Measurements from ENCODE around the gene VPS4A. TPM values are rescaled to one million over a fixed set of nuclear protein-coding genes. Genes with fewer than 3 reads are reported as not detected.
"Not testable (repeated sequence)": the region's sequence is repeated elsewhere in the genome, so short reads cannot be mapped to it uniquely, and the experiment has no call there.

The VPS4A gene
- polyA plus RNA-seq, 1 donor from 2014 or later, result 46.3 TPM

DNA sequence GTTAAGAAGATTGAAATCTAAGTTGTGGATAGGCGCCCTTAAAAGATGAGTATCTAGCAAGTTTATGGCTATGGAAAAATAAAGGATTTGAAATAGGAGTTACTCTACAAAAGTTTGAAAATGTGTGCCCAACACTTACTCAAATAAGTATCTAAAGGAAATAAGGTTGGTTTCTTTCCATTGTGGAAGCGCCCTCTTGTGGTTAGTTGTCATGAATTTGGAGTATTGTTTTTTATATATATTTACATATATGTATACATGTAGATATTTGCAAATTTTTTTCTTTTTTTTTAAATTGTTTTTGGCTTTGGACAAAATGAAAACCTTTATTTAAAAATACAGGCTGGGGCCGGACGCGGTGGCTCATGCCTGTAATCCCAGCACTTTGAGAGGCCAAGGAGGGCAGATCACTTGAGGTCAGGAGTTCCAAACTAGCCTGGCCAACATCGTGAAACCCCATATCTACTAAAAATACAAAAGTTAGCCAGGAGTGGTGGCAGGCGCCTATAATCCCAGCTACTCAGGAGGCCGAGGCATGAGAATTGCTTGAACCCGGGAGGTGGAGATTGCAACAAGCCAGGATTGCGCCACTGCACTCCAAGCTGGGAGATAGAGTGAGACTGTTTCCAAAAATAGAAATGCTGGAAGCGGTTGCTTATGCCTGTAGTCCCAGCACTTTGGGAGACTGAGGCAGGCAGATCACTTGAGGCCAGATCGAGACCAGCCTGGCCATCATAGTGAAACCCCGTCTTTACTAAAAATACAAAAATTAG, 24.0 kb upstream of the VPS4A start:
- H3K27me3 ChIP-seq (ENCODE audit: insufficient read depth, low read depth, low read length), result no peaks in the 10 kb centered on the region
- no peak overlapping the region for H3K4me3 ChIP-seq (ENCODE audit: low read length)
- no peaks in the 10 kb centered on the region for H3K79me2 ChIP-seq (replicated peaks; ENCODE audit: insufficient read depth, low read length)
- no peaks in the 10 kb centered on the region for H3F3A ChIP-seq (ENCODE audit: insufficient read depth, low read length, poor library complexity, severe bottlenecking)
- H4K20me1 ChIP-seq (ENCODE audit: insufficient read depth), result no peaks in the 10 kb centered on the region
- H3K9ac ChIP-seq (ENCODE audit: low read length), result no peak overlapping the region
- TF ChIP-seq POLR2AphosphoS5 (IDR thresholded peaks at IDR 0.05), result no peak
- TF ChIP-seq, protein P1, sequence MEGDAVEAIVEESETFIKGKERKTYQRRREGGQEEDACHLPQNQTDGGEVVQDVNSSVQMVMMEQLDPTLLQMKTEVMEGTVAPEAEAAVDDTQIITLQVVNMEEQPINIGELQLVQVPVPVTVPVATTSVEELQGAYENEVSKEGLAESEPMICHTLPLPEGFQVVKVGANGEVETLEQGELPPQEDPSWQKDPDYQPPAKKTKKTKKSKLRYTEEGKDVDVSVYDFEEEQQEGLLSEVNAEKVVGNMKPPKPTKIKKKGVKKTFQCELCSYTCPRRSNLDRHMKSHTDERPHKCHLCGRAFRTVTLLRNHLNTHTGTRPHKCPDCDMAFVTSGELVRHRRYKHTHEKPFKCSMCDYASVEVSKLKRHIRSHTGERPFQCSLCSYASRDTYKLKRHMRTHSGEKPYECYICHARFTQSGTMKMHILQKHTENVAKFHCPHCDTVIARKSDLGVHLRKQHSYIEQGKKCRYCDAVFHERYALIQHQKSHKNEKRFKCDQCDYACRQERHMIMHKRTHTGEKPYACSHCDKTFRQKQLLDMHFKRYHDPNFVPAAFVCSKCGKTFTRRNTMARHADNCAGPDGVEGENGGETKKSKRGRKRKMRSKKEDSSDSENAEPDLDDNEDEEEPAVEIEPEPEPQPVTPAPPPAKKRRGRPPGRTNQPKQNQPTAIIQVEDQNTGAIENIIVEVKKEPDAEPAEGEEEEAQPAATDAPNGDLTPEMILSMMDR (IDR thresholded peaks at IDR 0.05; ENCODE audit: poor library complexity, severe bottlenecking), result peak; percentile 65
- TF ChIP-seq MXI1 (conservative IDR thresholded peaks at IDR 0.05; ENCODE audit: poor library complexity, severe bottlenecking), result no peak
- TF ChIP-seq SMC3 (conservative IDR thresholded peaks at IDR 0.05; ENCODE audit: poor library complexity), result peak; percentile 84
- TF ChIP-seq RAD21 (conservative IDR thresholded peaks at IDR 0.05), result peak; percentile 65
- TF ChIP-seq EP300 (conservative IDR thresholded peaks at IDR 0.05; ENCODE audit: poor library complexity, severe bottlenecking), result no peak
- no peak overlapping the region for H3K4me2 ChIP-seq (ENCODE audit: low read length)
- H3K27ac ChIP-seq (ENCODE audit: low read length), result no peak overlapping the region
- no peaks in the 10 kb centered on the region for H3K36me3 ChIP-seq (ENCODE audit: insufficient read depth, low read length)
- H3K9me2 ChIP-seq (ENCODE audit: insufficient read depth, low read length), result no peaks in the 10 kb centered on the region
- H2AFZ ChIP-seq (ENCODE audit: low read depth, low read length), result no peak overlapping the region
- H3K9me3 ChIP-seq (ENCODE audit: low read length), result no peaks in the 10 kb centered on the region

DNA sequence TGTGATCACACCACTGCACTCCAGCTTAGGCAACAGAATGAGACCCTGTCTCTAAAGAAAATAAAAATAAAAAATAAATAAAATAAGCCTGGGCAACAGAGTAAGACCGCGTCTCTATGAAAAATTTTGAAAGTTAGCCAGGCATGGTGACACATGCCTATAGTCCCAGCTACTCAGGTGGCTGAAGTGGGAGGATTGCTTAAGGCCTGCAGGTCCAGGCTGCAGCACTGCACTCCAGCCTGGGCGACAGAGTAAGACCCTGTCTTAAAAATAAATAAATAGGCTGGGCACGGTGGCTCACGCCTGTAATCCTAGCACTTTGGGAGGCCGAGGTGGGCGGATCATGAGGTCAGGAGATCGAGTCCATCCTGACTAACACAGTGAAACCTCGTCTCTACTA, 19.5 kb upstream of the VPS4A start:
- H4K20me1 ChIP-seq (ENCODE audit: insufficient read depth); H3K27ac ChIP-seq (ENCODE audit: low read length); H3K79me2 ChIP-seq (replicated peaks; ENCODE audit: insufficient read depth, low read length); H3K9ac ChIP-seq (ENCODE audit: low read length); H3K4me3 ChIP-seq (ENCODE audit: low read length); H2AFZ ChIP-seq (ENCODE audit: low read depth, low read length); H3K9me3 ChIP-seq (ENCODE audit: low read length); H3K27me3 ChIP-seq (ENCODE audit: insufficient read depth, low read depth, low read length); H3K4me2 ChIP-seq (ENCODE audit: low read length); H3K36me3 ChIP-seq (ENCODE audit: insufficient read depth, low read length); H3F3A ChIP-seq (ENCODE audit: insufficient read depth, low read length, poor library complexity, severe bottlenecking); H3K9me2 ChIP-seq (ENCODE audit: insufficient read depth, low read length): not testable (repeated sequence)

DNA sequence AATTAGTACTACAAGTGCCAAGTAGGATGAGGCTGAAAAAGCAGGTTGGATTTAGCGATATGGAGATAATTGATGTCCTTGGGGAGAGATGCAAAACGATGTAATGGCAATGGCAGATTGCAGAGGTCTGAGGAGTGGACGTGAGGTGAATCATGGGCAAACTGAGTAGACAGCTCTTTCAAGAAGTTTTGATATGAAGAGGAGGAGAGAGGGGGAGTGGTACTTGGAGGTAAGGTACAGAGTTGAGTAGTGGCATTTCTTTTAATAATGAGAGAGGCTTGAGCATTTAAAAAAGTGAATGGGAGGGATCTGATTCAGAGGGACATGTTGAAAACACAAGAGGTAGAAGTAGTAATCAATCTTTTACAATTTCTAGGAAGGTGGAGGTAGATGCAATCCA, 17.7 kb upstream of the VPS4A start:
- H4K20me1 ChIP-seq (ENCODE audit: insufficient read depth), result no peaks in the 10 kb centered on the region
- no peaks in the 10 kb centered on the region for H3K79me2 ChIP-seq (replicated peaks; ENCODE audit: insufficient read depth, low read length)
- no peak overlapping the region for H3K4me3 ChIP-seq (ENCODE audit: low read length)
- no peak overlapping the region for H3K9ac ChIP-seq (ENCODE audit: low read length)
- H3K9me3 ChIP-seq (ENCODE audit: low read length), result no peaks in the 10 kb centered on the region
- no peak overlapping the region for H3K4me2 ChIP-seq (ENCODE audit: low read length)
- H3K9me2 ChIP-seq (ENCODE audit: insufficient read depth, low read length), result no peaks in the 10 kb centered on the region
- no peaks in the 10 kb centered on the region for H3F3A ChIP-seq (ENCODE audit: insufficient read depth, low read length, poor library complexity, severe bottlenecking)
- no peak overlapping the region for H3K27ac ChIP-seq (ENCODE audit: low read length)
- H3K36me3 ChIP-seq (ENCODE audit: insufficient read depth, low read length), result no peaks in the 10 kb centered on the region
- no peak for TF ChIP-seq RAD21 (conservative IDR thresholded peaks at IDR 0.05)
- TF ChIP-seq EZH2 (IDR thresholded peaks at IDR 0.05; ENCODE audit: borderline replicate concordance, insufficient read depth, low read length, poor library complexity, severe bottlenecking), result no peak
- TF ChIP-seq SMC3 (conservative IDR thresholded peaks at IDR 0.05; ENCODE audit: poor library complexity), result no peak
- TF ChIP-seq, protein P1 (IDR thresholded peaks at IDR 0.05; ENCODE audit: poor library complexity, severe bottlenecking), result no peak
- no peak for TF ChIP-seq POLR2AphosphoS5 (IDR thresholded peaks at IDR 0.05)
- TF ChIP-seq MXI1 (conservative IDR thresholded peaks at IDR 0.05; ENCODE audit: poor library complexity, severe bottlenecking), result no peak
- TF ChIP-seq EP300 (conservative IDR thresholded peaks at IDR 0.05; ENCODE audit: poor library complexity, severe bottlenecking), result no peak
- TF ChIP-seq TAF1 (IDR thresholded peaks at IDR 0.05; ENCODE audit: low read depth), result no peak
- TF ChIP-seq, protein P2, sequence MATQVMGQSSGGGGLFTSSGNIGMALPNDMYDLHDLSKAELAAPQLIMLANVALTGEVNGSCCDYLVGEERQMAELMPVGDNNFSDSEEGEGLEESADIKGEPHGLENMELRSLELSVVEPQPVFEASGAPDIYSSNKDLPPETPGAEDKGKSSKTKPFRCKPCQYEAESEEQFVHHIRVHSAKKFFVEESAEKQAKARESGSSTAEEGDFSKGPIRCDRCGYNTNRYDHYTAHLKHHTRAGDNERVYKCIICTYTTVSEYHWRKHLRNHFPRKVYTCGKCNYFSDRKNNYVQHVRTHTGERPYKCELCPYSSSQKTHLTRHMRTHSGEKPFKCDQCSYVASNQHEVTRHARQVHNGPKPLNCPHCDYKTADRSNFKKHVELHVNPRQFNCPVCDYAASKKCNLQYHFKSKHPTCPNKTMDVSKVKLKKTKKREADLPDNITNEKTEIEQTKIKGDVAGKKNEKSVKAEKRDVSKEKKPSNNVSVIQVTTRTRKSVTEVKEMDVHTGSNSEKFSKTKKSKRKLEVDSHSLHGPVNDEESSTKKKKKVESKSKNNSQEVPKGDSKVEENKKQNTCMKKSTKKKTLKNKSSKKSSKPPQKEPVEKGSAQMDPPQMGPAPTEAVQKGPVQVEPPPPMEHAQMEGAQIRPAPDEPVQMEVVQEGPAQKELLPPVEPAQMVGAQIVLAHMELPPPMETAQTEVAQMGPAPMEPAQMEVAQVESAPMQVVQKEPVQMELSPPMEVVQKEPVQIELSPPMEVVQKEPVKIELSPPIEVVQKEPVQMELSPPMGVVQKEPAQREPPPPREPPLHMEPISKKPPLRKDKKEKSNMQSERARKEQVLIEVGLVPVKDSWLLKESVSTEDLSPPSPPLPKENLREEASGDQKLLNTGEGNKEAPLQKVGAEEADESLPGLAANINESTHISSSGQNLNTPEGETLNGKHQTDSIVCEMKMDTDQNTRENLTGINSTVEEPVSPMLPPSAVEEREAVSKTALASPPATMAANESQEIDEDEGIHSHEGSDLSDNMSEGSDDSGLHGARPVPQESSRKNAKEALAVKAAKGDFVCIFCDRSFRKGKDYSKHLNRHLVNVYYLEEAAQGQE (IDR thresholded peaks at IDR 0.05; ENCODE audit: borderline replicate concordance), result no peak
- H3K27me3 ChIP-seq (ENCODE audit: insufficient read depth, low read depth, low read length), result no peaks in the 10 kb centered on the region
- H2AFZ ChIP-seq (ENCODE audit: low read depth, low read length), result no peak overlapping the region
